Measurements from ENCODE around the gene KCNC1.

- TF ChIP-seq ZNF589 (CRISPR knock-in tag; IDR thresholded peaks at IDR 0.05; ENCODE audit: low read depth) (no peak), POLR2AphosphoS5 (IDR thresholded peaks at IDR 0.05; ENCODE audit: control insufficient read depth, insufficient read depth, low read depth, low read length) (no peak), MTA3 (IDR thresholded peaks at IDR 0.05; ENCODE audit: borderline replicate concordance) (no peak), SIN3A (IDR thresholded peaks at IDR 0.05; ENCODE audit: borderline replicate concordance in 2 of 2, control insufficient read depth in 1 of 2, low read depth in 2 of 2, low read length in 2 of 2) (no peak), ZNF324 (CRISPR knock-in tag; IDR thresholded peaks at IDR 0.05) (no peak), ZBTB33 (CRISPR knock-in tag; IDR thresholded peaks at IDR 0.05) (no peak), ZBTB43 (CRISPR knock-in tag; IDR thresholded peaks at IDR 0.05) (no peak), HDAC1 (IDR thresholded peaks at IDR 0.05) (no peak), ATF2 (CRISPR knock-in tag; IDR thresholded peaks at IDR 0.05) (no peak)
Measured at GRCh38 chr11:17730608-17731462, 3.7 kb upstream of the KCNC1 start.

Data from K562 (cell line).